IPS DF 19.7 (cell line): Measurements from ENCODE around the gene IFNLR1.

Experiments
- DNase-seq: peaks from one replicate; pipeline ENCODE4 v3.0.0-alpha.2; 2013; ENCODE audit warnings: low read depth, low spot score

The IFNLR1 gene

GRCh38 chr1:24105368-24106160 lies 81.5 kb downstream of the IFNLR1 start:
- no peak for DNase-seq

- DNase-seq = no peak
Observed at GRCh38 chr1:24104854-24105253, 82.2 kb downstream of the IFNLR1 start.
